Measurements from ENCODE around the gene C1orf116.

The C1orf116 gene

GRCh38 chr1:207013321-207014085, 19.1 kb downstream of the C1orf116 start:
- Mint-ChIP-seq H3K4me1 (no peaks in the 10 kb centered on the region), H3K27me3 (peaks cover 16% of the 10 kb centered on the region), H3K36me3 (no peaks in the 10 kb centered on the region), H3K9me3 (no peaks in the 10 kb centered on the region), H3K27ac (no peak overlapping the region), H3K4me3 (no peak overlapping the region)
- ATAC-seq (ENCODE audit: low read depth) (no peak), DNase-seq (ENCODE audit: low spot score in 2 of 2) (no peak)

GRCh38 chr1:207010726-207011125, 21.8 kb downstream of the C1orf116 start:
- Mint-ChIP-seq H3K27ac (no peak overlapping the region), H3K36me3 (peaks cover 1% of the 10 kb centered on the region), H3K27me3 (peaks cover 19% of the 10 kb centered on the region), H3K4me1 (no peaks in the 10 kb centered on the region), H3K9me3 (peaks cover 2% of the 10 kb centered on the region), H3K4me3 (no peak overlapping the region)
- no peak for ATAC-seq (ENCODE audit: low read depth)
- DNase-seq (ENCODE audit: low spot score in 2 of 2): no peak

GRCh38 chr1:207009945-207010344, 22.6 kb downstream of the C1orf116 start:
- H3K27me3 Mint-ChIP-seq: peaks cover 22% of the 10 kb centered on the region
- no peak for DNase-seq (ENCODE audit: low spot score in 2 of 2)
- no peak for ATAC-seq (ENCODE audit: low read depth)
- H3K4me1 Mint-ChIP-seq: peaks cover 2% of the 10 kb centered on the region
- peaks cover 1% of the 10 kb centered on the region for H3K36me3 Mint-ChIP-seq
- H3K27ac Mint-ChIP-seq: no peak overlapping the region
- no peak overlapping the region for H3K4me3 Mint-ChIP-seq
- H3K9me3 Mint-ChIP-seq: peaks cover 2% of the 10 kb centered on the region

- Mint-ChIP-seq H3K4me1 (peaks cover 5% of the 10 kb centered on the region), H3K9me3 (peaks cover 2% of the 10 kb centered on the region), H3K27me3 (peaks cover 23% of the 10 kb centered on the region), H3K4me3 (no peak overlapping the region), H3K36me3 (peaks cover 1% of the 10 kb centered on the region), H3K27ac (no peak overlapping the region)
- ATAC-seq (ENCODE audit: low read depth) (no peak), DNase-seq (ENCODE audit: low spot score in 2 of 2) (no peak)
Observed at GRCh38 chr1:207009182-207009850, 23.2 kb downstream of the C1orf116 start.

- Mint-ChIP-seq H3K4me3 (no peak overlapping the region), H3K27me3 (peaks cover 19% of the 10 kb centered on the region), H3K36me3 (peaks cover 1% of the 10 kb centered on the region), H3K27ac (no peak overlapping the region), H3K9me3 (peaks cover 2% of the 10 kb centered on the region), H3K4me1 (peaks cover 5% of the 10 kb centered on the region)
- ATAC-seq (ENCODE audit: low read depth) (no peak), DNase-seq (ENCODE audit: low spot score in 2 of 2) (no peak)
Observed at GRCh38 chr1:207007352-207008033, 25.1 kb downstream of the C1orf116 start.

GRCh38 chr1:207006914-207007313, 25.6 kb downstream of the C1orf116 start:
- H3K27ac Mint-ChIP-seq: no peak overlapping the region
- H3K36me3 Mint-ChIP-seq: peaks cover 1% of the 10 kb centered on the region
- ATAC-seq (ENCODE audit: low read depth): no peak
- DNase-seq (ENCODE audit: low spot score in 2 of 2): no peak
- H3K4me3 Mint-ChIP-seq: no peak overlapping the region
- peaks cover 5% of the 10 kb centered on the region for H3K4me1 Mint-ChIP-seq
- H3K9me3 Mint-ChIP-seq: peaks cover 2% of the 10 kb centered on the region
- H3K27me3 Mint-ChIP-seq: peaks cover 16% of the 10 kb centered on the region

GRCh38 chr1:207006083-207006482, 26.5 kb downstream of the C1orf116 start:
- no peak for DNase-seq (ENCODE audit: low spot score in 2 of 2)
- no peak for ATAC-seq (ENCODE audit: low read depth)
- Mint-ChIP-seq H3K9me3 (peaks cover 2% of the 10 kb centered on the region), H3K4me3 (no peak overlapping the region), H3K36me3 (peaks cover 1% of the 10 kb centered on the region), H3K27ac (no peak overlapping the region), H3K27me3 (peaks cover 15% of the 10 kb centered on the region), H3K4me1 (peaks cover 5% of the 10 kb centered on the region)

- DNase-seq (ENCODE audit: low spot score in 2 of 2) (peak in 1 of 2 donors; percentile 21), ATAC-seq (ENCODE audit: low read depth) (peak; percentile 76)
- peaks cover 5% of the 10 kb centered on the region for H3K4me1 Mint-ChIP-seq
- H3K4me3 Mint-ChIP-seq: no peak overlapping the region
- H3K9me3 Mint-ChIP-seq: peaks cover 2% of the 10 kb centered on the region
- H3K27ac Mint-ChIP-seq: no peak overlapping the region
- H3K36me3 Mint-ChIP-seq: peaks cover 1% of the 10 kb centered on the region
- H3K27me3 Mint-ChIP-seq: peaks cover 15% of the 10 kb centered on the region
Observed at GRCh38 chr1:207004931-207005830, 27.4 kb downstream of the C1orf116 start.

- DNase-seq (ENCODE audit: low spot score in 2 of 2) (no peak), ATAC-seq (ENCODE audit: low read depth) (no peak)
- Mint-ChIP-seq H3K27me3 (peaks cover 12% of the 10 kb centered on the region), H3K27ac (no peak overlapping the region), H3K4me1 (peaks cover 5% of the 10 kb centered on the region), H3K9me3 (peaks cover 2% of the 10 kb centered on the region), H3K4me3 (no peak overlapping the region), H3K36me3 (peaks cover 1% of the 10 kb centered on the region)
Observed at GRCh38 chr1:207003210-207003609, 29.3 kb downstream of the C1orf116 start.

GRCh38 chr1:207002724-207003146, 29.8 kb downstream of the C1orf116 start:
- H3K4me1 Mint-ChIP-seq: peaks cover 5% of the 10 kb centered on the region
- peaks cover 2% of the 10 kb centered on the region for H3K9me3 Mint-ChIP-seq
- DNase-seq (ENCODE audit: low spot score in 2 of 2): no peak
- H3K27me3 Mint-ChIP-seq: peaks cover 12% of the 10 kb centered on the region
- no peak overlapping the region for H3K4me3 Mint-ChIP-seq
- ATAC-seq (ENCODE audit: low read depth): no peak
- H3K36me3 Mint-ChIP-seq: peaks cover 1% of the 10 kb centered on the region
- no peak overlapping the region for H3K27ac Mint-ChIP-seq

GRCh38 chr1:207001492-207002245, 30.9 kb downstream of the C1orf116 start:
- no peak overlapping the region for H3K27ac Mint-ChIP-seq
- H3K4me3 Mint-ChIP-seq: no peak overlapping the region
- peaks cover 10% of the 10 kb centered on the region for H3K27me3 Mint-ChIP-seq
- no peaks in the 10 kb centered on the region for H3K9me3 Mint-ChIP-seq
- DNase-seq (ENCODE audit: low spot score in 2 of 2) (no peak), ATAC-seq (ENCODE audit: low read depth) (no peak)
- peaks cover 5% of the 10 kb centered on the region for H3K4me1 Mint-ChIP-seq
- no peaks in the 10 kb centered on the region for H3K36me3 Mint-ChIP-seq

GRCh38 chr1:207000651-207001291, 31.8 kb downstream of the C1orf116 start:
- H3K4me3 Mint-ChIP-seq: no peak overlapping the region
- H3K27me3 Mint-ChIP-seq: peaks cover 6% of the 10 kb centered on the region
- ATAC-seq (ENCODE audit: low read depth) (no peak), DNase-seq (ENCODE audit: low spot score in 2 of 2) (no peak)
- H3K9me3 Mint-ChIP-seq: no peaks in the 10 kb centered on the region
- H3K36me3 Mint-ChIP-seq: no peaks in the 10 kb centered on the region
- H3K27ac Mint-ChIP-seq: no peak overlapping the region
- peaks cover 5% of the 10 kb centered on the region for H3K4me1 Mint-ChIP-seq

- Mint-ChIP-seq H3K4me1 (no peaks in the 10 kb centered on the region), H3K27me3 (peaks cover 4% of the 10 kb centered on the region), H3K4me3 (no peak overlapping the region), H3K36me3 (no peaks in the 10 kb centered on the region), H3K9me3 (no peaks in the 10 kb centered on the region), H3K27ac (no peak overlapping the region)
- ATAC-seq (ENCODE audit: low read depth) (no peak), DNase-seq (ENCODE audit: low spot score in 2 of 2) (no peak)
Observed at GRCh38 chr1:206998816-206999215, 33.7 kb downstream of the C1orf116 start.

Data from memory B cell (primary cell).